Peyer's patch (tissue), 4 donors: ENCODE measurements around the gene ACIN1. TPM values are rescaled to one million over a fixed set of nuclear protein-coding genes. Genes with fewer than 3 reads are reported as not detected.

ENCODE experiments used
- DNase-seq, 3 donors: peaks; one replicate each; pipeline ENCODE4 v3.0.0-alpha.2; 2017 to 2019
- H3K27ac ChIP-seq, 4 donors: fragments of 200-600 bp; sonication (generic); one replicate each; pipeline ENCODE4 v1.5.1; 2016 to 2019
- H3K27me3 ChIP-seq, 2 donors: fragments of 200-600 bp; sonication (generic); one replicate each; pipeline ENCODE4 v1.5.1; 2019
- H3K36me3 ChIP-seq, 3 donors: fragments of 200-600 bp; sonication (generic); one replicate each; pipeline ENCODE4 v1.5.1; 2016 to 2019
- H3K4me1 ChIP-seq, 4 donors: fragments of 200-600 bp; sonication (generic); one replicate each; pipeline ENCODE4 v1.5.1; 2016 to 2019
- H3K4me3 ChIP-seq, 4 donors: fragments of 200-600 bp; sonication (generic); 1 replicate in 3 of 4; 2 replicates in 1 of 4; pipeline ENCODE4 v1.5.1; 2016 to 2019; ENCODE audit warnings: mild to moderate bottlenecking in 1 of 4
- H3K9me3 ChIP-seq, 4 donors: fragments of 200-600 bp; sonication (generic); one replicate each; pipeline ENCODE4 v1.5.1; 2016 to 2019; ENCODE audit warnings: mild to moderate bottlenecking in 1 of 4
- POLR2A ChIP-seq, 2 donors: fragments of 450-650 bp; IDR thresholded peaks; one replicate each; pipeline ENCODE4 v1.5.1; 2017; ENCODE audit warnings: antibody characterized with exemption in 2 of 2, mild to moderate bottlenecking in 2 of 2, moderate library complexity in 2 of 2
- total RNA-seq, 4 donors: library from RNA; depleted of rRNA; stranded (reverse); fragments of >200 nt; gene quantifications; one replicate each; pipeline ENCODE4 v1.1.0, GENCODE V29; 2016
- TF ChIP-seq, protein P1 (sequence below), 6 experiments: fragments of 450-650 bp in 4 of 6; fragments of 200-600 bp in 2 of 6; sonication (generic) in 1 of 6; IDR thresholded peaks; one replicate each; pipeline ENCODE4 v1.5.1; 2017 to 2019; ENCODE audit warnings: antibody characterized with exemption in 6 of 6, mild to moderate bottlenecking in 3 of 6, moderate library complexity in 1 of 6

ACIN1 gene
- total RNA-seq, 4 donors from 2014 or later, result 130 to 281 (median 238) TPM

DNA sequence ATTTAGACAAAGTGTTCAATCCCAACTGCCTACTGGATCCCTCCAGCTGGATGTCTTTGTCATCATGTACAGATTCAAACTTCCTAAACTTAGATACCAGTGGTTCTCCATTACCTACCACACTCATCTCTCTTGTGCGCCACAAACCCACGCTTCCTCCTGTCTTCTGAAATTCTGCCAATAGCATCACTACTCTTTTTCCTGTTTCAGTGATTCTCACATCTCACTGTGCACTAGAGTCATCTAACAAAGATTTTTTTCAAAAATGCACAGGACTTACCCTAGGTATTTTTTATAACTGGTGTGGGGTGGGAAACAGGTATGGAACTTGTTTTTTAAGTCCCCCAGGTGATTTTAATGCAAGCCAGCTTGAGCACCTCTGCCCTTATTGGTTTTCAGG is 66.1 kb downstream of the ACIN1 start:
- Histone ChIP-seq H3K4me1 (peaks cover 0 to 21% (median 0%) of the 10 kb centered on the region in 4 donors), H3K27me3 (no peaks in the 10 kb centered on the region), H3K27ac (no peak overlapping the region), H3K4me3 (no peak overlapping the region), H3K9me3 (no peaks in the 10 kb centered on the region), H3K36me3 (peaks cover 0 to 79% (median 0%) of the 10 kb centered on the region in 3 donors)
- no peak for DNase-seq
- TF ChIP-seq, protein P1, sequence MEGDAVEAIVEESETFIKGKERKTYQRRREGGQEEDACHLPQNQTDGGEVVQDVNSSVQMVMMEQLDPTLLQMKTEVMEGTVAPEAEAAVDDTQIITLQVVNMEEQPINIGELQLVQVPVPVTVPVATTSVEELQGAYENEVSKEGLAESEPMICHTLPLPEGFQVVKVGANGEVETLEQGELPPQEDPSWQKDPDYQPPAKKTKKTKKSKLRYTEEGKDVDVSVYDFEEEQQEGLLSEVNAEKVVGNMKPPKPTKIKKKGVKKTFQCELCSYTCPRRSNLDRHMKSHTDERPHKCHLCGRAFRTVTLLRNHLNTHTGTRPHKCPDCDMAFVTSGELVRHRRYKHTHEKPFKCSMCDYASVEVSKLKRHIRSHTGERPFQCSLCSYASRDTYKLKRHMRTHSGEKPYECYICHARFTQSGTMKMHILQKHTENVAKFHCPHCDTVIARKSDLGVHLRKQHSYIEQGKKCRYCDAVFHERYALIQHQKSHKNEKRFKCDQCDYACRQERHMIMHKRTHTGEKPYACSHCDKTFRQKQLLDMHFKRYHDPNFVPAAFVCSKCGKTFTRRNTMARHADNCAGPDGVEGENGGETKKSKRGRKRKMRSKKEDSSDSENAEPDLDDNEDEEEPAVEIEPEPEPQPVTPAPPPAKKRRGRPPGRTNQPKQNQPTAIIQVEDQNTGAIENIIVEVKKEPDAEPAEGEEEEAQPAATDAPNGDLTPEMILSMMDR (IDR thresholded peaks at IDR 0.05), result no peak
- TF ChIP-seq POLR2A (IDR thresholded peaks at IDR 0.05), result no peak

DNA sequence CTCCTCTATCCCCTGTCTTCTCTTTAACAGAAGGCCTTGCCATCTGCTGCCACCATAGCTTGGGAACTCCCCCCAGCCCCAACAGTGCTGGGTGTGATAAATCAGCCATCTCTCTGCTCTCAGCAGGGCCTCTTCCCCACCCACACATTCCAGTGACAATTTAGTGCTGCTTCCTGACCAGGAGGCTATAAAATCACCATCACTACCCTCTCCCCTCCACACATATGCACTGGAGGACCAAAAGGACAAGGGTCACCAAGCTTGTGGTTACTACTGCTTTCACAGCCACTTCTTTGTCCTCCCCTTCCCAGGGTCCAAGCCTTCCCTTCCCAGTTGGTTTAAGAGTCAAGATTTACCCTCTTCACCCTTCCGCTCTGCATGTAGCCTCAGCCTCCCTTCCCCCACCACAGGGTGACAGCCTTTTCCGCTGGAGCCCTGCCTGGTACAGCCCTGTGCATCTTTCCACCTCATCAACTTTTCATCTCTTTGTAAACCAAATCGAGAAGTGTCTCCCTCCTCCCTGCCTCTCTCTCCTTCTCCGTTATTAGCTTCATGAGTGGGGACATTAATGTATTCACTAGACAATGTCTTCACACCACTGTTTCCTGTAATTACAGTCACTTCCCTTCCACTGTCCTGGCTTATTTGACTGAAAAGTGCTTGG is 69.7 kb downstream of the ACIN1 start:
- peaks cover 0 to 8% (median 0%) of the 10 kb centered on the region in 4 donors for H3K4me1 ChIP-seq
- H3K27ac ChIP-seq, result no peak overlapping the region
- no peak overlapping the region for H3K4me3 ChIP-seq
- no peaks in the 10 kb centered on the region for H3K27me3 ChIP-seq
- no peaks in the 10 kb centered on the region for H3K9me3 ChIP-seq
- TF ChIP-seq, protein P1 (IDR thresholded peaks at IDR 0.05), result no peak
- no peak for TF ChIP-seq POLR2A (IDR thresholded peaks at IDR 0.05)
- H3K36me3 ChIP-seq, result peaks cover 0 to 49% (median 0%) of the 10 kb centered on the region in 3 donors
- DNase-seq, result no peak

DNA sequence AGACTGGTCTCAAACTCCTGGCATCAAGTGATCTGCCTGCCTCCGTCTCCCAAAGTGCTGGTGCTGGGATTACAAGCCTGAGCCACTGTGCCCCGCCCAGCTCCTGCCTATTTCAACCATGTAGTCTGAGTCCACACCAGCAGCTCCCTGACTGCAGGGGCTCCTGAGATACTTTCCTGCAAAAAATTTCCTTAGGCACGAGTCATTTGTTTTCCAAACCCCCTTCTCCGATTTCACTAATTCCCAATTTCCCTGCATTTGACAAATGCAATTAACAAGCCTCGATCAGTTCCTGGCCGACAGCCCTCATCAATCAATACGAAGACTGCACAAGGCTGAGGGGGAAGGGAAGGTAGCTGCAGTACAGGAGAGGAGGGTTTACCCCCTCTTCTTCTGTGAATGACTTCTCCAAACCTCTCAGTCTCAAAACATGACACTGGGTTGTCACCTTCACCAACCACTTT is 70.3 kb downstream of the ACIN1 start:
- no peaks in the 10 kb centered on the region for H3K9me3 ChIP-seq
- no peaks in the 10 kb centered on the region for H3K27me3 ChIP-seq
- DNase-seq, result no peak
- TF ChIP-seq, protein P1 (IDR thresholded peaks at IDR 0.05), result no peak
- no peak for TF ChIP-seq POLR2A (IDR thresholded peaks at IDR 0.05)
- H3K36me3 ChIP-seq, result peaks cover 0 to 48% (median 0%) of the 10 kb centered on the region in 3 donors
- no peak overlapping the region for H3K27ac ChIP-seq
- peaks cover 0 to 8% (median 0%) of the 10 kb centered on the region in 4 donors for H3K4me1 ChIP-seq
- no peak overlapping the region for H3K4me3 ChIP-seq

DNA sequence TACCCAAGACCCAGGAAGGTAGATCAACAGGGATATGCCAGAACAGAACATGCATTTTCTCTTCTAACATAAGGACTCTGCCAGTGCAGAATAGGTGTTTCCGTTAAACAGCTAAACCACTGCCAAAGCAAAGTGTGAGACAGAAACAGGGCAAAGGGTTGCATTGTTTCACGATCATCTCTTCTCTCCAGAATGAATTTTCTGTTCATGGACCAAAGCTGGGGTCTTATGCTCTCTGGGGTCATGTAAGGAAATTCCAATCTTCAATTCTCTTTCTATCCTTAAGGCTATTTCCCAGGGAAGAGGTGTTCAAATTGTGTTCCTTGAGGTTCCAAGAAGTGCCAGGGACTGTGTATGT is 71.2 kb downstream of the ACIN1 start:
- Histone ChIP-seq H3K27ac (no peak overlapping the region), H3K36me3 (peaks cover 0 to 39% (median 0%) of the 10 kb centered on the region in 3 donors), H3K4me1 (peaks cover 0 to 8% (median 0%) of the 10 kb centered on the region in 4 donors), H3K4me3 (no peak overlapping the region), H3K27me3 (no peaks in the 10 kb centered on the region), H3K9me3 (no peaks in the 10 kb centered on the region)
- TF ChIP-seq POLR2A (IDR thresholded peaks at IDR 0.05), result no peak
- TF ChIP-seq, protein P1 (IDR thresholded peaks at IDR 0.05), result no peak
- DNase-seq, result no peak

DNA sequence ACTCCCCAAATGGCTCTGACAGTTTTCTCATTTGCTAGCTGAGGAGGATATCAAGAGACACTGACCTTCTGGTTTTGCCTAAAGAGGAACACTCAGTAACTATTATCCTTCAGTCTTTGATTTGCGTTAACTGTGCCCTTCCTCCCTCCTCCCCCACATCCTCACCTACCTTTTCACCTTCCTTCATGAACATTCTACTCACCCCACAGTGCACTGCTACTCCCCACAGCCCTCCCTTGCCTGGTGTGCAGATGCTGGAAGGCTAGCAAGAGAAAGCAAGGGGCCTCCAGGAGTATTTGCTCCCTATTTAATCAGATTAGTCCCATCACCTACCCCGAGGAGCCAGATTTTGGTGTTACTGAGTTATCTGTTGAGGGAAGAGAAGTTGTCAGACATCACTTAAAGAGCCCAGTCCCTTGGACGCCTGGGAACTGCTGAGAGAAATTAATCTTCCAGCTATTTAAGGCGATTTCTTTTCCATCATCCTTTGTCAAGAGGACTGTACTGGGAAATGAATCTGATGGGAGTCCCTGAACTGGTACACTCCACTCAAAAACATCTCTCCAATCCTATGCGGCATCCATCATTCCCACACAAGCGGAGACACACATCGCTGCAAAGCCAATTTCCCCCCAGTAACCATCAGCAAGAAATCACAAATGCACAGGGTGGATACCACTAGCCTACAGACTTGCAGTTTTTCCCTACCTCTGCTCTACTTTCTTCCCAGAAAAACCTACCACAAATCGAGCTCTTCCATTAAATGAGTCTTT is 71.7 kb downstream of the ACIN1 start:
- Histone ChIP-seq H3K27ac (no peak overlapping the region), H3K27me3 (no peaks in the 10 kb centered on the region), H3K4me1 (peaks cover 0 to 3% (median 0%) of the 10 kb centered on the region in 4 donors), H3K36me3 (peaks cover 0 to 34% (median 0%) of the 10 kb centered on the region in 3 donors), H3K4me3 (no peak overlapping the region), H3K9me3 (no peaks in the 10 kb centered on the region)
- no peak for TF ChIP-seq POLR2A (IDR thresholded peaks at IDR 0.05)
- TF ChIP-seq, protein P1 (IDR thresholded peaks at IDR 0.05), result no peak
- no peak for DNase-seq
